Measurements from ENCODE around the gene RNF186.
"Not testable (repeated sequence)": the region's sequence is repeated elsewhere in the genome, so short reads cannot be mapped to it uniquely, and the experiment has no call there.

RNF186 gene

DNA sequence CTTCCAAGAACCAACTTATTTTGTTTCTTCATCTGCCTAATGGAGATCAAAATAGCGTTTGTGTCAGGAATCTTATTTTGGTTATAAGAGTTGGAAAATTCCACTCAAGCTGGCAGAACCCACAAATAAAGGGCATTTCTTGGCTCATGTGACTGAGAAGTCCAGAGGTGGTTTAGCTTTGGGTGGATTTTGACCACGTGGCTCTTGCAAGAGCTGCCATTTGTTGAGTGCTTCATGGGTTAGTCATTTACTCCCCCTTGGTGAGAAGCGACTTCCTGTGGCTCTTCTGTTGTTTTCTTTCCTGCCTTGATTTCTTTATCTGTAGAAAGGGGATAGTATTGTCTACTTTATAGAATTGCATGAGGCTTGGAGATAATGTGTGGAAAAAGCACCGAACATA is 9.5 kb upstream of the RNF186 start:
- no peak for DNase-seq (ENCODE audit: low read depth)

DNA sequence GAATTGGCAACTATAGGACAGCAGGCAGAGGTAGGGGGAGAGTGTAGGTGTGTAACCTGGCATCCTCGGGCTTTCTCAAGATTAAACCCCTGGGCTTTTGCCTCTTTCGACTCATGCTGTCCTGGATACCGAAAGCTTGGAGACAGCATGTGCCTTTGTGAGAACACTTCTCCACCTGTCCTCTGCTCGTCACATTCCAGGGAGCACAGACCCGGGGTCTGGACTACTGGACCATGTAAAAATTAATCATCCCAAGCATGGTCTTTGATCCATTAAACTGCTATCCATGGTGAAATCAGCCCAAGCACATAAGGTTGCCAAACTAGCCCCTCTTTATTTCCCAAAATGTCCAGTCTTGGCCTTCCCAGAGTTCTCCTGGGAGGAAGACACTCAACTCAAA is 9.0 kb upstream of the RNF186 start:
- DNase-seq (ENCODE audit: low read depth) = no peak

DNA sequence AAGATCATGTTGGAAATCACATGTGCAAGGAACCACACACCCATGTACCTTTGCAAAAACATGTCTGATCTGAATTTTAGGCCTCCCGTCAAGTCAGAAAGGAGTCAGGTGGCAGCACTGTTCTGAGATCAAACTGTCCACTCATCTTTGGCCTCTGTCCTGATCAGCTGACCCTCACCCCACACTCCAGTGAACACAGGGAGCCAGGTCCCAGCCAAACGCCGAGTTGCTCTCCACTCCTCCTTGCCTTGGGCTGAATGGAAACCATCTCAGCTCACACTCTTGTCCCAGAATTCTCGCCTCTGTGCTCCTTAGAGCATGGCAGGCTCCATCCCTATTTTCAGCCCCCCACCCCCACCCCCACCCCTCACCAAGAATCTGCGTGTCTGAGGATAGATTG is 4.6 kb upstream of the RNF186 start:
- DNase-seq (ENCODE audit: low read depth) = no peak

DNA sequence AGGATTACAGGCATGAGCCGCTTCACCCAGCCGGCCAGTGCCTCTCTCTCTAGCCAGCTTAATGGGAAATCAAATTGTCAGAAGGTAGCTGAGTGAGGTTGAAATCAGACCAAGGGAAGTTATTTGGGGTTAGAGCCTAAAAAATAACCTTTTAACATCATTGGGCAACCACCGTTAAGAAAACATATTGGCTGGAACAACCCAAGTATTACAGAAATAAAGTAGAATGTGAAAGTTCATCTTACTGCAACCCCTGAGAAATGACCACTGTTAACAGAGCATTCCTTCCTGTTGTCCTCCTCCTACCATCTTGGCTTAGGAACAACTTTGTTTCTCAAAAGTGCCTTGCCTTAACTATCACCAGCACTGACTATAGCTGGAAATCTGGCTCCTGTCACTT is 3.2 kb upstream of the RNF186 start:
- DNase-seq (ENCODE audit: low read depth) = no peak

DNA sequence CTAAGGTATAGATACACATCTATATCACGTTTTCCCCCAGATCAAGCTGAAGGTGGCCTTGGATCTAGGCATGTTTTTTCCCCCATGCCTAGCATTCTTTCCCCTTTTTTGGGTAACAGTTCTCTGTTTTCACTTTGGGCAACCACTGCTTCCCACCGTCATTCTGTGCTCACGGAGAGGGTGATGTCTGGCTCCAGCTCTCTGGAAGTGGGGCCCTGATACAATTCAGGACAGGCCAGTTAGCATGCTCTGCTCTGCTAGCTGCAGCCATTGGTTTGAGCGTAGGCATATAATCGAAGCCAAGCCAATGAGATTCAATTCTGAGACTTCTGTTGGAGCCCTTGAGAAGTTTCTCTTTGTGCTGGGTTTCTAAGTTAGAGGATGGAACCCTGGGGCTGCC is 2.1 kb upstream of the RNF186 start:
- DNase-seq (ENCODE audit: low read depth) = no peak

DNA sequence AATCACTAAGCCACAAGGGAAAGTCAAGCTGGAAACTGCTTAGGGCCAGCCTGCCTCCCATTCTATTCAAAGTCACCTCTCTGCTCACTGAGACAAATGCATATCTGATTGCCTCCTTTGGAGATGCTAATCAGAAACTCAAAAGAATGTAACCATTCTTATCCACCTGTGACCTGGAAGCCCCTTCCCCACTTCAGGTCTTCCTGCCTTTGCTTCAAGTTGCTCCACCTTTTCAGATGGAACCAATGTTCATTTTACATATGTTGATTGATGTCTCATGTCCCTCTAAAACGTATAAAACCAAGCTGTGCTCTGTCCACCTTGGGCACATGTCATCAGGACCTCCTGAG is 1.6 kb upstream of the RNF186 start:
- DNase-seq (ENCODE audit: low read depth) = not testable (repeated sequence)

DNA sequence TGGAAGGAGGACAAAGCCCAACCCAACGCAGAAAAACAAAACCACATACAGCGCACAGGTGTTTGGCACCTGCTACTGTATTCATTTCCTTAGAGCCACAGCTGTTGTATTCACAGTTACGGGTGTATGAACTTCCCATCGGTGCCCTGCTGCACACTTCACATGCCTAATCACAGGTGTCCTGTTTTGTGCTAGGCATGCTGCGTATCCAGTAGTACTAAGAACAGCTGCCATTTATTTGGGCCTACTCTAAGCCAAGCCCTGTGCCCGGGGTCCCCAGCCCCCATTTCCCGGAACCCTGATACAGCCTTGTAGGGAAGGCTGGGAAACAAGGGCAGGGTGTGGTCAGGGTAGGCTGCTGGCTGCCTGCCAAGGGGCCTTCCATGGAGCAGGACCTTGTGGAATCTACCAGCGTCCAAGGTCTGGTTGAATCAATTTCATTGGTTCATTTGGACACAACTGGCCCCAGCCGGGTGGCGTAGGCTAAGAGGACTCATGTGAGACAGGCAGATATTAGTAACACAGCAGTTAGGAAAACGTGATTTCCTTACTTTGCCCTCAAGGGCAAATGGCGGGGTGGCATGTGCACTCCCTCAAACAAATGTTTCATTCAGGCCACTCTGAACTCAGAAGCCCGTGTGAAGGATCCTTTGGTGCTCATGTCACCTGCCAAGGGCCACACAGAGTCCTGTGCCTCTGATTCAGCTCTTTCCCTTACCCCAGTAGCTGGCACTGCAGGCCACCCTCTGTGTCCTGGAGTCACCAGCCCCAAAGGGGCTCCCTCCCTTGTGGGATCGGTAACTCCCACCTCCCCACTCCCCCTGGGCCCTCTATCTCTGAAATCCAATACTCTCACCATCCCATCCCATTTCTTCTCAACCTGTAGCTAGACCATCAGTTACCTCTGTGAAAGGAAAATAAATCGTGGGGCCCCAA is 986 bp upstream of the RNF186 start:
- no peak for DNase-seq (ENCODE audit: low read depth)

DNA sequence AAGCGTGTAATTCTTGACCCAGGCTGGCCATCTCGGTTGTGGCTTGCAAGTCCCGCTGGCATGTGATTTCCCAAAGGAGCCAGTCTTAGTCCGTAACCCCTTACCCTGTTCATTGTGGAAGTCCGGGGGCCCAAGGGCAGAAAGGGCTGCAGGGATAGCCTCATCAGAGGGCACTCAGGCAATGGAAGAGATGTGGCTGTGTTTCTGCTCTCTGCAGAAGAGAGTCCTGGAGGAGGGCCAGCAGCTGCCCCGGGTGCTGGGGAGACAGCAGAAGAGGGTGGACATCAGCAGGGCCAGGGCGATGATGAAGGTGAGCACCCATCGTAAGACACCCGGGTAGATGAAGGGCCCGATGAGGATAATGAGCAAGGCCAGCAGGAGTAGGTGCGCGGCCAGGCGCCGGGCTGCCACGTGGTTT is 830 bp downstream of the RNF186 start:
- no peak for DNase-seq (ENCODE audit: low read depth)

DNA sequence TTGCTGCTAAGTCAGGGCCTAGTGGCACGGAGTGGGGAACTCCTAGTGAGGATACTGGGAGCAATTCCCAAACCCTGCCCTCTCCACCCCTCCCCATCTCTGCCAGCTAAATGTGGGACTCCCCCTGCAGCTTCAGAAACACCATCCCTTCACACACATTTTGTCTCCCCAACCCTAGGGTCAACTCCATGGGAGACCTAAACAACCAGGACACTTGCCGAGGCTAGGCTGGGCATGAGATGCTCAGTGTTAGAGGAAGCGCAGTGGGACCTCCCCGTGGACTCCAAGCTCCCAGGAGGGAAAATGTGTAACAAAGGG is 1.5 kb downstream of the RNF186 start:
- DNase-seq (ENCODE audit: low read depth) = no peak

DNA sequence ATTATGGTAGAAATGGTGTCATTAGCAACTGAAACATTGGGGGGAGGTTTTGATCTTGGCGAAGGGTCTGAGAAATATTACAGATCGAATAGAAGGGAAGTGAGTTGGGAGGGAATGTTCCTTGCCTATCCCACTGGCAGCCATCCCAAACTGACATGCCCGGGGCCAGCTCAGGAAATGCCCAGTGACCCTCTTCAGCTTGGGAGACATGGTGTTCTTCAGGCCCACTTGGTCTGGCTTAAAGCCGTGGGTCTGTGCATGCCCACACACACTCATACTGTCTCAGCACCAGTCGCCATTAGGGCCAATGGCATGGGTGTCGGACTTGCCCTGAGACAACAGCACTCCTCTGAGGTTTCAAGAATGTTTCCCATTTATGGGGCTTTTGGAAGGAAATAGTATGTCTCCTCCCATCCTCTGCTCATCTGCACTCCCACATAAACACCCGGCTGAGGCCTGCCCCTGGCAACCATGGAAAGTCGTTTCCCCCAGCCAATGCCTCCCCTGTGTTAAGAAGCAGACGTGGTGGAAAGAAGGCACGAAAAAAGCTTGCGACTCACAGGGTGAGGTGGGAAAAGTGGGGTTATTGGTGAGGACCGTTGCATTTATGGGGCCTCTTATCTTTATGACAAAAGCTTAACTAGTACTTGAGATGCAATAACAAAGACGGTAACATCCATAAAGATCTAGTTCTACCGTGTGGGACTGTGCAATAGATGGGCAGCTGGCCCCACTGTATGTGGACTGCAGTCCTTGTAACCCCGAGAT is 2.0 kb downstream of the RNF186 start:
- DNase-seq (ENCODE audit: low read depth) = no peak

DNA sequence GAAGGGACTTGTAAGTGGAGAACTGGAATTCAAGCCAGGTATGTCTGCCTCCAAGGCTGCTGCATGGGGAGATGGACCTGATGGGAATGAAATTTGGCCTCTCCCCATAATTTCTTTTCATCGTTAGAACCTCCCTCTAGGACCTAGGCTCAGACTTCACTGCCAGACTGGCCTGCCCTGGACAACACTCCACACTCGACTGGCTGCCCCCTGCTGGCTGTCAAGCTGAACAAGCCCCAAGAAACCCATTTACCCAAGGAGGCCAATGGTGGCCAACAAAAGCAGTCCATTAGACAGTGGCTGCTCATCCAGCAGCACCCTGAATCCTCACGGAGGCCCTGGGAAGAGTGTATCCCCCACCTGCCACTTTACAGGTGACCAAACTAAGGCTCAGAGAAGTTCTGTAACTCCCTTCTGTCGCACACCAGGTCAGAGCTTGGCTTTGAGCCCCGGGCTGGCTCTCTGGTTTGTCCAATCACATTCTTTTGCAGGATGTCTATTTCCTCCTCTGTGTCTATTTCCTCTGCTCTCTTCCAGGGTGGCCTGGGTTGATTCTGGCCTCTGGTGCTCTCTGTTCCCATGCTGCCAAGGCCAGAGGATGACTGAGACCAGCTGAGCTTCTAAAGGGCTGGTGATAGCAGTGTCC is 3.8 kb downstream of the RNF186 start:
- DNase-seq (ENCODE audit: low read depth) = peak; percentile 14

DNA sequence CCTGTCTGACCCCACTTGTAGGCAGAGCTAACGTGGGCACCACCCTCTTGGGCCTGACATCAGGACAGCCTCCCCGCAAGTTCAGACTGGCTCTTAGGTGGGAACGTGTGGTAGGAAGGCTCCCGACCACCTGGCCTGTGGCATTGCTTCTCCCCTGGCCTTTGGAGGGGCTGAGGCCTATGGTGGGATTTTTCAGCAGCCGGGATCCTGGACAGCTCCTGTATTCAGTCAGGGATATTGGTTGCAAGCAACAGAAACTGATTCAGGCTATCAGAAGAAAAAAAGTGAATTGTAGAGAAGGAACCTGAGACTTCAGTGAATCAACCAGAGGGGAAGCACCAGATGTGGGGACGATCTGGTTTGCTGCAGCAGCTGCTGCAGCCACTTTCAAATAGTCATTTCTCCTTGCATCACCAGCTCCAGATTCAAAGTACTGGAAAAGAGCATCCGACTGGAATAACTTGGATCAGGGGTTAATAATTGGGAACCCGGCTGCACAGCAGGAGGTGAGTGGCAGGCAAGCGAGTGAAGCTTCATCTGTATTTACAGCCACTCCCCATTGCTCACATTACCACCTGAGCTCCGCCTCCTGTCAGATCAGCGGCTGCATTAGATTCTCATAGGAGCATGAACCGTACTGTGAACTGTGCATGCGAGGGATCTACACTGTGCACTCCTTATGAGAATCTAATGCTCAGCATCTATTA is 5.9 kb downstream of the RNF186 start:
- DNase-seq (ENCODE audit: low read depth) = no peak

DNA sequence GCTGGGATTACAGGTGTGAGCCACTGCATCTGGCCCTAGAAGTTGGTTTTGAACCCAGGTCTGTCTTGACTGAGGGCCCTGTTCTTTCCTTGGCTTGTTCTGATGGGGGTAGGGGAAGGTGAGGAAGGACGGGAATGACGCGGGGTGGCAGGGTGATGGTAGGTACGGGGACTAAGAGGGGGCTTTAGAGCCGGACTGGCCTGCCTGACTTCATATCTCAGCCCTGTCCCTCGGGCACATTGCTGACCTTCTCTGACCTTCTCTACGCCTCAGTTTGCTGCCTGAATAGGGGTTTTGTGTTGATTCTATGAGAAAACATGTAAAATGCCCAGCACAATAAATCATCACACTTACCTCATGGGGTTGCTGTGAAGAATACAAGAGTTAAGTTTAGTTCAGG is 6.7 kb downstream of the RNF186 start:
- DNase-seq (ENCODE audit: low read depth) = no peak

DNA sequence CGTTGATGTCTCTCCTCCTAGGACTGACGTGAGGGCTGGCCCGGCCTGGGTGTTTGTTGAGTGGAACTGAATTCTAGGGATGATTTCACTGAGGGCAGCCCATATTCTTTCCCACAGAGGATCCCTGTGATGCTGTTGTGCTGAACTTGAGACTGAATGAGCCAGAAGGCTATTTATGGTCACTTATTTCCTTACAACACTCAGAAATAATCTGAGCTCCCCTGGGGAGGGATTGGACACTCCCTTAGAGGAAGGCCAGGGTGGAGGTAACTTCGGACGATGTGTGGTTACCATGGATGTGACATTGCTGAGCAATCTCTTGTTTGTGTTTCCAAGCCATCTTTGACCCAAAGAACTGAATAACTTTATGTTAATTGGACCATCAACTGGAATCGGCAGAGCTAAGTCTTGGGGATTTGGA is 10.2 kb downstream of the RNF186 start:
- no peak for DNase-seq (ENCODE audit: low read depth)

DNA sequence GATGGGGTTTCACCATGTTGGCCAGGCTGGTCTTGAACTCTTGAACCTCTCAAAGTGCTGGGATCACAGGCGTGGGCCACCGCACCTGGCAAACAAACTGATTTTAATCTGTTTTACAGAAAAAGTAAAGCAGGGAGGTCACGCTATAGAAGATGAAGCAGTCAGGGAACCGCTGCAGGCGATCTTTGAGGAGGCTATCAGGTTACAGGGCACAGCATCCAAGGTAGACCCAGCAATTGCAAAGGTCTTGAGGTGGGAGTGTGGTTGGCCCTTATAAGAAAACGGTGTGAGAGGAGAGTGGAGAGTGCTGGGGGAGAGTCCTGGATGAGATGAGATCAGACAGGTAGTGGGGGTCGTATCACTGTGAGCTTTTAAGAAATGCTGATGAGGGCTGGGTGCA is 12.8 kb downstream of the RNF186 start:
- DNase-seq (ENCODE audit: low read depth) = no peak

DNA sequence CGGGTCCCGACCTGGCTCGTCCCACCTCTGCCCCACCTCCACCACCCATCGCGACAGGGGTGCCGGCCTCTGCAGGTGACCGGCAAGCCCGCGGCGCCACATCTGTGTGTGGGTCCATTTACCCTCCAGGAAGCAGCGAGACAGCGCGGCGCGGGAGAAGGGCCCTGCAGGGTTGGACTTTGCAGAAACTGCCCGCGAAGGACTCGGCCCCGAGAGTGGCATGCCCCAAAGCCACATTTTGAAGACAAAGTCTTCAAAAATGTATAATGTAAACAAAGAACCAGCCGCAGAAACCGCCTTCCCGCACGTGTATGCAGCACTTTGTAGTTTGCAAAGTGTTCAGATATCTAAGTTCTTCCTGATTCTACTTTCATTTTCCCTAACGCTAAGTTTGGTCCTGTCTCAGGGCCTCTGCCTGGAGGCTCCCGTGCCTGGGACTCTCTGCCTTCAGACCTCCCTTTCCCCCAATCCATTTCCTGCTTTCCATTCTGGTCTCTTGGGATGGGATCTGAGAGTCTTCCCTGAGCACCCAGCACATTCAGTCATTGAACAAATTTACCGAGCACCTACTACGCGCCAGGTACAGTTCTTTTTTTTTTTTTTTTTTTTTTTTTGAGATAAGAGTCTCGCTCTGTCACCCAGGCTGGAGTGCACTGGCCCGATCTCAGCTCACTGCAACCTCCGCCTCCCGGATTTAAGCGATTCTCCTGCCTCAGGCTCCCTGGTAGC is 14.8 kb downstream of the RNF186 start:
- DNase-seq (ENCODE audit: low read depth) = peak; percentile 15

DNA sequence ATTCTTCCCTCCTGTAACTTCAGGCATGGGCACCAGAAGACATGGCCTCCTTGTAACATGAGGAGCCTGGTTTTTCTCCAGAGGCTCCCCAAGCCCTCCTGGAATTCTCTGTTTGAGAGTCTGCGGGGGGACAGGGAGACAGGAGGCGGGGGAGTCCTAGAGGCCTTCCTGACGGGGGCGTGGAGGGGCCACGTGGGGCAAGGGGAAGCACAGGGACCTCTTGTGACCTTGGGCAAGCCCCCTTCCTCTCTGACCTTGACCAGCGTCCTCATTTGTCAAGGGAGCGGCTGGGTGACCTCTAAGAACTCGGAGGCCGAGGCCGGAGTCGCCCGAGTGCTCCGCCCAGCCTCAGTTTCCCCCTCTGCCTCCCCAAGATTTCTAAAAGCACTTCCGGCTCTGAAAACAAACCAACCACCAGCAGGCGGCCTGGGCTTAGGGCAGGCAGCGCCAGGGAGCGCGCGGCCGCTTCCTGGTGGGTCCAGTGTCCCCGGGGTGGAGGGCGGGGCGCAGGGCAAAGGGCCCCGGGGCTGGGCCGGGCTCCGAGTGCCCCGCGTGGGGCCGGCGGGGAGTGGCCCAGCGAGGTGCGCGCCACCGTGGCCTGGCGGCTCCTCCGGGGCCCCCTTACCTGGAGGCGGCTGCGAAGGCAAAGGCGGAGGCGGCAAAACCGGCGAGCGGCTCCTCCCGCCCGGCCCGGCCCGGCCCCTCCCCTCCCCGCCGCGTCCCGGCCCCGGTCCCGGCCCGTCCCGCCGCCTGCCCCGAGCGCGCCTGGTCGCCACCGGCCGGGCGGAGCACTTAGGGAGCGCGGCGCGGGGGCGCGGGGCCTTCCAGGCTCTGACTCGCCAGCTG is 15.6 kb downstream of the RNF186 start, which contains the start of gene TMCO4:
Gene TMCO4, minus strand, starts transcription at position 687 of the 846 bp plus-strand sequence. CDS start 19,158 bp downstream, outside the sequence.
- DNase-seq (ENCODE audit: low read depth) = peak; percentile 7

DNA sequence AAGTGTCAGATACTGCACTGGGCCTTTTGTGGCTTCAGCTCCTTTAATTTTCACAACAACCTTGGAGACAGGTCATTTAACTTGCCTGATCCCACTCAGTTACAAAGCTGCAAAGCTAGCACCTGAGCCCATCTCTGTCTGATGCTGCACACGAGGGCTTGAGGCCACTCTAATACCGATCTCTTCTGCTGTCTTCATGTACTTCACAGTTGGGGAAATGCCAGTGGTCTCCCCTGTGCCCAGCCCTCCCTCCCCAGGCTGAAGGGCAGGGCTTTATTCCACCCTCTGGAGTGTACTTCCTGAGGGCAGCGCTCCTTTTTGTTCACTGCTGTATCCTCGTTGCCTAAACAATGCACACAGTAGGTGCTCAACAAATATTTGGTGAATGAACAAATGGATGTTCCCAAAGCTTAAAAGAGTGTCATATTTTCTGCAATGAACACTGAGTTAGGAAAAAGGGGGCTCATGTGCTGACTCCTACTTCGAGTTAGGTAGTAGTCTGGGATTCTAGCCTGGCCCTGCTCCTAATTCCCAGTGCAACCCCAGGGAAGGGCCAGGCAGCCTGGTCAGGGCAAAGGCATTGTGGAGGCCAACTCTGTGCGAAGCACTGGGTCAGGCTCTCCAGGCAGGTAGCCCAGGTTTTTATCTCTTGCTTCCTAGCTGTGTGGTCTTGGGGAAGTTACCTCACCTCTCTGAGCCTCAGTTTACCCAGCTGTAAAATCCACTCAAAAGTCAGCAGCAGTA is 16.4 kb downstream of the RNF186 start:
- DNase-seq (ENCODE audit: low read depth) = no peak

DNA sequence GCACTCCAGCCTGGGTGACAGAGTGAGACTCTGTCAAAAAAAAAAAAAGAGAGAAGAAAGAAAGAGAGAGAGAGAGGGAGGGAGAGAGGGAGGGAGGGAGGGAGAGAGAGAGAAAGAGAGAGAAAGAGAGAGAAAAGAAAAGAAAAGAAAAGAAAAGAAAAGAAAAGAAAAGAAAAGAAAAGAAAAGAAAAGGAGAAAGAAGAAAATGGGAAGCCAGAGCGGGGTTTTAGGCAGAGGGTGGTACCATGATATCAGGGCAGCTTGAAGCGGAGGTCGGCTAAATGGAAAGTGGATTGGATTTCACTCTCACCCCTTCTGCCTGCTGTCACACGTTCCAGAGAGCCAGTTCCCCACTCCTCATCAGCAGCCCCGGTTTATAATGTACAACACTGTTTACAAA is 17.3 kb downstream of the RNF186 start:
- DNase-seq (ENCODE audit: low read depth) = no peak

DNA sequence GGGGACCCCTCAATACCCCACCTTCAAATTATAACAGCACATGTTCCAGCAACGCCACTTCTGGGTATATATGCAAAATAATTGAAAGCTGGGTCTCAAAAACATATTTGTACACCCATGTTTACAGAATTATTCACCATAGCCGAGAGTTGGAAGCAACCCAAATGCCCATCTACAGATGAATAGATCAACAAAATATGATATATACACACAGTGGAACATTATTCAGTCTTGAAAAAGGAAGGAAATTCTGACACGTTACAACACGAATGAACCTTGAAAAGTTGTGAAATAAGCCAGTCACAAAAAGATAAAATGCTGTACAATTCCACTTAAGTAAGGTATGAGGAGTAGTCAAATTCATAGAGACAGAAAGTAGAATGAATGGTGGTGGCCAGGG is 20.5 kb downstream of the RNF186 start:
- no peak for DNase-seq (ENCODE audit: low read depth)
